ENCODE measurements around the gene PI4KB. TPM values are rescaled to one million over a fixed set of nuclear protein-coding genes. Genes with fewer than 3 reads are reported as not detected.

PI4KB gene
- total and polyA plus RNA-seq, 2 of the 4 experiments (the other 2 are of a cell fraction): 82.4 to 94.5 TPM

DNA sequence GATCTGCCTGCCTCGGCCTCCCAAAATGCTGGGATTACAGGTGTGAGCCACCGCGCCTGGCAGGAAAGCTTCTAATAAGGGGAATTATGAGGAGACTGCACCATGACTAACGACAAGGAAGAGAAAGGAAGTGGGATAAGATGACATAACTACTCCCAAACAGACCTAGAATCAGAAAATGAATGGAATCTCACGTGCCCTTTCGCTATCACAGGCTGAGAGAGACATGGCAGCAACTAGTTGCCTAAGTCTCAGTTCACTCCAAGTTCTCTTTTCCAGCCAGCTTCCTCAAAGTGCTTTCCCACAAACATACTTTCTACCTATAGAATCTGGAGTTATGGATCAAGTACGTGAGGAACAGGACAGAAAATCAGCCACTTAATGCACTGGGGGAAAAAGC, 2.0 kb downstream of the PI4KB start:
- H3K56ac ChIP-seq (ENCODE audit: extremely low read depth, insufficient read depth, low read length): peak overlapping the region; percentile 39; the same call in 1 of the 2 replicates
- peak overlapping the region; percentile 3; the same call in 1 of the 2 replicates for H3K23ac ChIP-seq (ENCODE audit: low read depth, low read length)
- H3K9me3 ChIP-seq (ENCODE audit: control insufficient read depth, insufficient read depth, low read length): no peaks in the 10 kb centered on the region
- no peak overlapping the region for H3K9ac ChIP-seq (ENCODE audit: low read depth, low read length)
- peaks cover 20% of the 10 kb centered on the region for H3K36me3 ChIP-seq (ENCODE audit: control insufficient read depth, insufficient read depth, low read length)
- dilution Hi-C loops (cut with HindIII; ENCODE audit: low sequenced_read_pairs, unreplicated experiment) (no loop called here), in situ Hi-C loops (cut with MboI; ENCODE audit: low sequenced_read_pairs) (no loop called here), intact Hi-C loops (cut with micrococcal nuclease) (loop anchor here (10.0 kb wide), 1 partner anchor 220 kb away; the partner anchor contains the start of gene TUFT1)
- peak; percentile 22 for DNase-seq
- H2AK9ac ChIP-seq (replicated peaks; ENCODE audit: low read depth, low read length, poor library complexity): peak overlapping the region; percentile 22
- ChIA-PET CTCF (interaction anchor here (1.8 kb wide), 1 partner anchor 16 kb away, joined by 9 read pairs; no protein-coding TSS in a partner anchor), POLR2A (ENCODE audit: unreplicated experiment) (interaction anchor here (0.6 to 1.6 kb wide), 3 partner anchors 14 to 404 kb away, joined by 3 to 4 read pairs (median 3); partner anchors contain the start of gene ZNF687)
- H2BK120ac ChIP-seq (ENCODE audit: low read depth, low read length): peak overlapping the region; percentile 45; the same call in 1 of the 2 replicates
- peaks cover 12% of the 10 kb centered on the region for H3K9me1 ChIP-seq (ENCODE audit: insufficient read depth, low read length)
- H2AFZ ChIP-seq (replicated peaks; ENCODE audit: low read length, poor library complexity): no peak overlapping the region
- TF ChIP-seq BHLHE40 (IDR thresholded peaks at IDR 0.05; ENCODE audit: low read depth, low read length) (peak; percentile 60; the same call in 1 of the 2 replicates), MAZ (IDR thresholded peaks at IDR 0.05; ENCODE audit: borderline replicate concordance, low read depth, low read length) (no peak)
- no peak overlapping the region; the same call in 1 of the 2 replicates for H4K91ac ChIP-seq (ENCODE audit: insufficient read depth, low read depth, low read length)
- no peak overlapping the region for H2BK20ac ChIP-seq (ENCODE audit: low read depth, low read length)
- H3K4me2 ChIP-seq (ENCODE audit: low read depth, low read length): peak overlapping the region; percentile 69
- no TSS peak for BruUV-seq (replicated peaks)
- 0 out of 4 replicates have a peak overlapping the region, but pooled peaks of 1 of the 2 experiments have one; percentile 22 for H4K8ac ChIP-seq (ENCODE audit: low read depth in 2 of 2, low read length in 2 of 2)
- H3K4ac ChIP-seq (ENCODE audit: low read depth, low read length): peak overlapping the region; percentile 8
- H2BK5ac ChIP-seq (ENCODE audit: low read depth, low read length, poor library complexity, severe bottlenecking): peak overlapping the region; percentile 92
- no peak for ATAC-seq (ENCODE audit: low read depth)
- H3K4me1 ChIP-seq (ENCODE audit: control insufficient read depth, insufficient read depth, low read length): peaks cover 9% of the 10 kb centered on the region
- peak overlapping the region; percentile 8 for H3K27ac ChIP-seq (ENCODE audit: insufficient read depth, low read length)
- no peak overlapping the region for H2BK15ac ChIP-seq (ENCODE audit: low read depth, low read length)
- no peaks in the 10 kb centered on the region for H3K27me3 ChIP-seq (ENCODE audit: control insufficient read depth, insufficient read depth, low read length)
- WGBS, 2 experiments (ENCODE audit: extremely low coverage in 2 of 2, insufficient read length in 1 of 2): no CpG with 5 or more reads among the region's 7 CpGs
- H3K4me3 ChIP-seq (ENCODE audit: insufficient read depth, low read depth, low read length): no peak overlapping the region
- 0 out of 2 replicates have a peak overlapping the region, but pooled peaks have one; percentile 17 for H2AK5ac ChIP-seq (ENCODE audit: low read depth, low read length)
- H3K18ac ChIP-seq (ENCODE audit: low read depth, low read length): no peak overlapping the region
- no peak overlapping the region for H4K5ac ChIP-seq (ENCODE audit: low read depth, low read length)
- H4K20me1 ChIP-seq (ENCODE audit: insufficient read depth, low read length): peaks cover 21% of the 10 kb centered on the region
- peak overlapping the region; percentile 72 for H3K14ac ChIP-seq (replicated peaks; ENCODE audit: low read depth, low read length)
- peaks cover 24 to 62% of the 10 kb centered on the region in 2 experiments for H3K79me1 ChIP-seq (ENCODE audit: low read depth in 1 of 2, low read length in 2 of 2)

Data from IMR-90 (cell line).